ENCODE data around the gene PPP1R13L. TPM values are rescaled to one million over a fixed set of nuclear protein-coding genes. Genes with fewer than 3 reads are reported as not detected.
"Not testable (repeated sequence)": the region's sequence is repeated elsewhere in the genome, so short reads cannot be mapped to it uniquely, and the experiment has no call there.

PPP1R13L gene
- total RNA-seq, 1 donor from 2014 or later, result 27.8 TPM

- TF ChIP-seq, protein P1, sequence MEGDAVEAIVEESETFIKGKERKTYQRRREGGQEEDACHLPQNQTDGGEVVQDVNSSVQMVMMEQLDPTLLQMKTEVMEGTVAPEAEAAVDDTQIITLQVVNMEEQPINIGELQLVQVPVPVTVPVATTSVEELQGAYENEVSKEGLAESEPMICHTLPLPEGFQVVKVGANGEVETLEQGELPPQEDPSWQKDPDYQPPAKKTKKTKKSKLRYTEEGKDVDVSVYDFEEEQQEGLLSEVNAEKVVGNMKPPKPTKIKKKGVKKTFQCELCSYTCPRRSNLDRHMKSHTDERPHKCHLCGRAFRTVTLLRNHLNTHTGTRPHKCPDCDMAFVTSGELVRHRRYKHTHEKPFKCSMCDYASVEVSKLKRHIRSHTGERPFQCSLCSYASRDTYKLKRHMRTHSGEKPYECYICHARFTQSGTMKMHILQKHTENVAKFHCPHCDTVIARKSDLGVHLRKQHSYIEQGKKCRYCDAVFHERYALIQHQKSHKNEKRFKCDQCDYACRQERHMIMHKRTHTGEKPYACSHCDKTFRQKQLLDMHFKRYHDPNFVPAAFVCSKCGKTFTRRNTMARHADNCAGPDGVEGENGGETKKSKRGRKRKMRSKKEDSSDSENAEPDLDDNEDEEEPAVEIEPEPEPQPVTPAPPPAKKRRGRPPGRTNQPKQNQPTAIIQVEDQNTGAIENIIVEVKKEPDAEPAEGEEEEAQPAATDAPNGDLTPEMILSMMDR (IDR thresholded peaks at IDR 0.05), result no peak
- no peaks in the 10 kb centered on the region for H3K9me3 ChIP-seq
- DNase-seq (ENCODE audit: low spot score in 2 of 2), result no peak
- H3K4me3 ChIP-seq, result no peak overlapping the region
- intact Hi-C loops (cut with DNase I), result no loop called here
- H3K36me3 ChIP-seq, result peaks cover 39 to 61% of the 10 kb centered on the region in 2 donors
- no peak overlapping the region for H3K27ac ChIP-seq
- H3K4me1 ChIP-seq, result peaks cover 0 to 6% of the 10 kb centered on the region in 2 donors
- no peaks in the 10 kb centered on the region for H3K27me3 ChIP-seq
Measured at GRCh38 chr19:45418802-45419201, 13.9 kb upstream of the PPP1R13L start.

DNA sequence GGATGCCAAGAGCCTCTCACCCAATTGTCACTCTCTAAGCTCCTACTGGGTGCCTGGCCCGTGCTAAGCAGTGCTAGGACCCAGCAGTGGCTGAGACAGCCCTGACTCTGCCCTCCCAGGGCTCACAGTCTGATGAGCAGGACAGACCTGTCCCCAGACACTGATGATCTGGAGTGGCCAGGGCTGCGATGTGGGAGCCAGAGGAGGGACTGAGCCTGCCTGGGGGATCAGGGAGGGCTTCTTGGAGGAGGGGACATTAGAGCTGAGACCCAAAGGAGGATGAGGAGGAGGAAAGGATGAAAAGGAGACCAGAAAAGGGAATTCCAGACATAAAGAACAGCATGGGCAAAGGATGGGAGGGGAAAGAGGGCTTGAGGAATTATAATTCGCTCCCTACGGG lies 12.3 kb upstream of the PPP1R13L start:
- H3K27me3 ChIP-seq, result no peaks in the 10 kb centered on the region
- peaks cover 54 to 77% of the 10 kb centered on the region in 2 donors for H3K36me3 ChIP-seq
- intact Hi-C loops (cut with DNase I), result no loop called here
- DNase-seq (ENCODE audit: low spot score in 2 of 2), result no peak
- H3K9me3 ChIP-seq, result no peaks in the 10 kb centered on the region
- no peaks in the 10 kb centered on the region for H3K4me1 ChIP-seq
- TF ChIP-seq, protein P1 (IDR thresholded peaks at IDR 0.05), result no peak
- H3K4me3 ChIP-seq, result no peak overlapping the region
- no peak overlapping the region for H3K27ac ChIP-seq

GRCh38 chr19:45414468-45414867 lies 9.6 kb upstream of the PPP1R13L start:
- TF ChIP-seq, protein P1 (IDR thresholded peaks at IDR 0.05), result no peak
- intact Hi-C loops (cut with DNase I), result no loop called here
- Histone ChIP-seq H3K9me3 (no peaks in the 10 kb centered on the region), H3K36me3 (peaks cover 57 to 77% of the 10 kb centered on the region in 2 donors), H3K4me3 (no peak overlapping the region), H3K4me1 (no peaks in the 10 kb centered on the region), H3K27me3 (no peaks in the 10 kb centered on the region), H3K27ac (no peak overlapping the region)
- DNase-seq (ENCODE audit: low spot score in 2 of 2), result no peak

GRCh38 chr19:45413497-45413896 lies 8.6 kb upstream of the PPP1R13L start:
- H3K36me3 ChIP-seq, result peaks cover 57 to 67% of the 10 kb centered on the region in 2 donors
- no peak overlapping the region for H3K27ac ChIP-seq
- H3K4me1 ChIP-seq, result no peaks in the 10 kb centered on the region
- H3K9me3 ChIP-seq, result no peaks in the 10 kb centered on the region
- H3K4me3 ChIP-seq, result no peak overlapping the region
- DNase-seq (ENCODE audit: low spot score in 2 of 2), result no peak
- H3K27me3 ChIP-seq, result no peaks in the 10 kb centered on the region
- intact Hi-C loops (cut with DNase I), result no loop called here
- TF ChIP-seq, protein P1 (IDR thresholded peaks at IDR 0.05), result no peak

GRCh38 chr19:45410330-45410729 lies 5.5 kb upstream of the PPP1R13L start:
- H3K9me3 ChIP-seq; H3K4me3 ChIP-seq; DNase-seq (ENCODE audit: low spot score in 2 of 2); intact Hi-C loops (cut with DNase I); H3K4me1 ChIP-seq; H3K27ac ChIP-seq; H3K27me3 ChIP-seq: not testable (repeated sequence)
- H3K36me3 ChIP-seq, result peaks cover 30 to 39% of the 10 kb centered on the region in 2 donors

DNA sequence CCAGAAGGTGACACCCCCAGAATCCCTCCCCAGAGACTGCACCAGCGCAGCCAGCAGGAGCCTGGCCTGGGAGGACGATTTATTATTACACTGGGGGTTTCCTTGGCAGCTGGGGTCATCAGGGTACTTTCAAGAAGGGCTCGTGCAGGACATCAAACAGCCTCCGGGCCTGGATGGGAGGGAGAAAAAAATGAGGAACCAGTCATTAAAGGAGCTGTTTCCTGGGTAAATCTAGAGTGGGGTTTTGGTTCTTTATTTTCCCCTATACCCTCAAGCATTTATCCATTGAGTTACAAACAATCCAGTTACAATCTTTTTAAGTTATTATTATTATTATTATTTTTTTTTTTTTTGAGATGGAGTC lies 4.7 kb upstream of the PPP1R13L start:
- Histone ChIP-seq H3K4me1 (peaks cover 2 to 5% of the 10 kb centered on the region in 2 donors), H3K9me3 (no peaks in the 10 kb centered on the region), H3K27me3 (no peaks in the 10 kb centered on the region), H3K4me3 (no peak overlapping the region), H3K27ac (no peak overlapping the region), H3K36me3 (peaks cover 24 to 33% of the 10 kb centered on the region in 2 donors)
- intact Hi-C loops (cut with DNase I), result loop anchor here (5.0 kb wide), 1 partner anchor 317 kb away; the partner anchor contains the start of gene PPP1R37
- DNase-seq (ENCODE audit: low spot score in 2 of 2), result no peak
- TF ChIP-seq, protein P1 (IDR thresholded peaks at IDR 0.05), result no peak

Measured in ascending aorta (tissue), 2 donors.